Measurements from ENCODE around the gene ZNF83. TPM values are rescaled to one million over a fixed set of nuclear protein-coding genes. Genes with fewer than 3 reads are reported as not detected.

ZNF83 gene
- total RNA-seq (2022; extraction: Qiagen RNA extraction; ENCODE audit: low read depth) = 0.06 to 0.15 TPM (median 0.15 TPM) in 3 of 5 replicates, not detected in the others

DNA sequence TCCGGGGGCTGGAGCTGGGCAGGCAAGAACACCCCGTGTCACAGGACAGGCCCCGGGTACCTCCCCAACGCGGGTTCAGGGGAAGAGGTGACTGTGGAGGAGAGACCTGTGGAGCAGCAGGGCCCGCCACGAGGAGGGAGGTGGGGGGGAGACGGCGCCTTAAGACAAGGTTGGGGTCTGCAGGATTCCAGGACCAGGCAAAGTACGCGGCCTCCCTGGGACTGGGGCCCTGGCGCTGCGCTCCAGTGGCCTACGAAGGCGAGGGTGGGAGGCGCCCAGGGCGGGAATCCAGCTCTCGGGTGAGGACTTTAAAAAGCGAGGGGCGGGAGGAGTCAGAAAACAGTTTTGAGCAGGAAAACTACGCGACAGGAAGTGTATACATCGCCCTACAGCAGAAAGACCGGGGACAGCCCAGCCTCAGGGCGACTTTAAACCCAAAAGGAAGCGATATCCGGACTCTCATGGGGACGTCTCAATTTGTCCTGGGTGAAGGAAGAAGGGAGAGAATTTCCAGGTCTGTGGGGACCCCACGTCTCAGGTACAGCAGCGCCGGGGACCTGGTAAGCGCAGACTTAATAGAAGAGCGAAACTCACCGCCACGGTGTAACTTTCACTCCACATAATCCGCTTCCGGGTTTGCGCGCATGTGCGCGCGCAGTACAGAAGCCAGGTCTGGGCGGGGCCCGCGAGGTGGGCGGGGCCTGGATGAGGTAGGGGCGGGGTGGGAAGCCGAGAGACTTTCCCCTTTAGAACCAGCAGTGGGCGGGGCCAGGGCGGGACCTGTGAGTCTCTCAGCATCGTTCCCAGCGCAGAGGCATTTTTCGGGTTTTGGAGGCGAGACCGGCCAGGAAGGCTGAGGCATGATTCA, at the start of gene ZNF83:
Gene ZNF83 (minus strand): TSS at position 638 of the 868 bp plus-strand sequence.

DNA sequence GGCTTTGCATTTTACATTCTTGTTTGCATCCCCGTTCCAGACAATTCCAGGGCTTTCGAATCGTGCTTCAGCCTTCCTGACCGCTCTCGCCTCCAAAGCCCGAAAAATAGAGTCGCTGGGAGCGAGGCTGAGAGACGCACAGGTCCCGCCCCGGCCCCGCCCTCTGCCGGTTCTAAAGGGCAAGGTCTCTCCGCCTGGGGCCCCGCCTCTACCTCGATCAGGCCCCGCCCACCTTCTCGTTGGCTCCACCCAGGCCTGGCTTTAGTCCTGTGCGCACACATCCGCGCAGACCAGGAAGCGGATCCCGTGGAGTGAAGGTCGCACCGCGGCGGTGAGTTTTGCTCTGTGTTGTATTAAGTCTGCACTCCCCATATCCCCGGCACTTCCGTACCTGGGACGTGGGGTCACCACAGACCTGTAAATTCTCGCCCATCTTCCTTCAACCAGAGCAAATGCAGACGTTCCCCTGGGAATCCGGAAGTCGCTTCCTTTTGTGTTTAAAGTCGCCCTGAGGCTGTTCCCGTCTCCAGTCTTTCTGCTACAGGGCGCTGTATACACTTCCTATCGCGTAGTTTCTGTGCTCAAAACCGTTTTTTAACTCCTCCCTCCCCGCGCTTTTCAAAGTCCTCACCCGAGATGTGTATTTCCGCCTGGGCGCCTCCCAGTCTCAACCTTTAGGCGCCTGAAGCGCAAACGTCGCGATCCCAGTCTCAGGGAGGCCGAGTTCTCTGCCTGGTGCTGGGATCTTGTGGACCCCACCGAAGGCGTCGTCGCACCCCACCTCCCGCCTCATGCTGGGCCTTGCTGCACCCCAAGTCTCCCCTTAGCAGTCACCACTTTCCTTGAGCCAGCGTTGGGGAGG, 67.9 kb downstream of the ZNF83 start, which contains the start of gene ZNF701:
Gene ZNF701 (plus strand): TSS at position 288 of the 862 bp plus-strand sequence. CDS start 3,861 bp downstream, outside the sequence.

Other genes with a start within 250 kb of the ZNF83 start
- 0.10 TPM in 1 of 5 replicates, not detected in the others for gene ZNF528, start 240.5 kb downstream of the ZNF83 start, total RNA-seq (2022; extraction: Qiagen RNA extraction; ENCODE audit: low read depth)
- not detected in 5 replicates for gene ZNF534, start 209.2 kb downstream of the ZNF83 start, total RNA-seq (2022; extraction: Qiagen RNA extraction; ENCODE audit: low read depth)
- not detected in 5 replicates for gene ZNF578, start 184.8 kb downstream of the ZNF83 start, total RNA-seq (2022; extraction: Qiagen RNA extraction; ENCODE audit: low read depth)
- gene ZNF808, start 110.7 kb downstream of the ZNF83 start, total RNA-seq (2022; extraction: Qiagen RNA extraction; ENCODE audit: low read depth) = 0.03 to 0.13 TPM (median 0.08 TPM) in 4 of 5 replicates, not detected in the other
- gene ZNF701, start 68.1 kb downstream of the ZNF83 start, total RNA-seq (2022; extraction: Qiagen RNA extraction; ENCODE audit: low read depth) = 0.09 to 0.30 TPM (median 0.11 TPM) in 5 replicates
- 2.6 to 4.5 TPM (median 2.9 TPM) in 5 replicates for gene ZNF611, start 96.7 kb upstream of the ZNF83 start, total RNA-seq (2022; extraction: Qiagen RNA extraction; ENCODE audit: low read depth)
- gene ZNF600, start 148.4 kb upstream of the ZNF83 start, total RNA-seq (2022; extraction: Qiagen RNA extraction; ENCODE audit: low read depth) = 0.09 to 0.56 TPM (median 0.13 TPM) in 5 replicates
- 0.50 to 2.0 TPM (median 1.4 TPM) in 5 replicates for gene ZNF28, start 183.3 kb upstream of the ZNF83 start, total RNA-seq (2022; extraction: Qiagen RNA extraction; ENCODE audit: low read depth)
- gene ZNF468, start 219.3 kb upstream of the ZNF83 start, total RNA-seq (2022; extraction: Qiagen RNA extraction; ENCODE audit: low read depth) = 0.39 to 0.86 TPM (median 0.61 TPM) in 5 replicates

All from A549 treated with RU486 at 1 μM for 4 hours (cell line).